ENCODE results near the gene TNIK. TPM values are rescaled to one million over a fixed set of nuclear protein-coding genes. Genes with fewer than 3 reads are reported as not detected.

TNIK gene
- total RNA-seq, 4 donors from 2014 or later, result 30.3 to 39.0 (median 36.8) TPM

DNA sequence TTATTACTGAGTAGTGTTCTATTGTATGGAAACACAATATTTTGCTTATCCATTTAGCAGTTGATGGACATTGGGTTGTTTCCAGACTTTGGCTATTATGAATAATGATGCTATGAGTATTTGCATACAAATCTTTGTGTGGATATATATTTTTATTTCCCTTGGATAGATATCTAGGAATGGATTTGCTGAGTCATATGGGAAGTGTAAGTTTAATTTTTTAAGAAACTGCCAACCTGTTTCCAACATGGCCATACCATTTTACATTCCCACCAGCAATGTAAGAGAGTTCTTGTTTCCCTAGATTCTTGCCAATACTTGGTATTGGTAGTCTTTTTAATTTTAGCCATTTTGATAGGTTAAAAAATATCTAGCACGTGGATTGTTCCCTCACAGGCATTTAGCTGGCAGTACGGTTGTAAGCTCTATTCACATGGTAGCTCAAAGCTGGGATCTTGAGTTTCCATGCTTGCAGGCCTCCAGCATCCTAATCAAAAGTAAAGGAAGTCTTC is 45.7 kb upstream of the TNIK start:
- WGBS, result 93% methylated on average over 2 of the region's 2 CpGs
- intact Hi-C loops (cut with DNase I), result no loop called here
- Histone ChIP-seq H3K36me3 (no peaks in the 10 kb centered on the region), H3K4me3 (no peak overlapping the region), H3K27me3 (no peaks in the 10 kb centered on the region), H3K4me1 (peaks cover 0 to 9% (median 3%) of the 10 kb centered on the region in 4 donors), H3K9me3 (no peaks in the 10 kb centered on the region), H3K27ac (replicated peaks in 1 of 4) (no peak overlapping the region)
- TF ChIP-seq CTCF (IDR thresholded peaks at IDR 0.05) (no peak), POLR2AphosphoS5 (IDR thresholded peaks at IDR 0.05) (no peak), EP300 (IDR thresholded peaks at IDR 0.05) (no peak), POLR2A (IDR thresholded peaks at IDR 0.05; ENCODE audit: low read depth) (no peak)
- DNase-seq (ENCODE audit: extremely low spot score), result no peak

DNA sequence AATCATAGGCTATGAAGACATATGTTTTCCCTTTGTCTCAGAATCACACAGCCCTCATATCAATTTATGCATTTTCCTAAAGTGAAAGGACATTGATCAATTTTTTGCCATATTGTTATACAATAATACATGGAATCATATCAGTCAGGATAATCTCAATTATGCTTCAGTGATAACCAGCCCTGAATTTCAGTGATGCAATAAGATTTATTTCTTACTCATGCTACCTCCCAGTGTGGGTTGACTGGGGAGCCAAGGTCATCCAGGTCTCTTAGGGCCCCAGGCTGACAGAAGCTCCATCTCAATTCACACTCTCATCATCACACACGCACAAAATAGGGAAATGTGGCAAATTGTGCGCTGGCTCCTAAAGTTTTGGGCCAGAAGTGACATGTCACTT is 44.2 kb upstream of the TNIK start:
- intact Hi-C loops (cut with DNase I), result no loop called here
- TF ChIP-seq POLR2AphosphoS5 (IDR thresholded peaks at IDR 0.05), result no peak
- TF ChIP-seq CTCF (IDR thresholded peaks at IDR 0.05), result no peak
- no peak for TF ChIP-seq POLR2A (IDR thresholded peaks at IDR 0.05; ENCODE audit: low read depth)
- TF ChIP-seq EP300 (IDR thresholded peaks at IDR 0.05), result no peak
- 100% methylated on average over 2 of the region's 2 CpGs for WGBS
- H3K27ac ChIP-seq (replicated peaks in 1 of 4), result no peak overlapping the region
- no peak overlapping the region for H3K4me3 ChIP-seq
- H3K9me3 ChIP-seq, result no peaks in the 10 kb centered on the region
- DNase-seq (ENCODE audit: extremely low spot score), result no peak
- H3K27me3 ChIP-seq, result no peaks in the 10 kb centered on the region
- H3K4me1 ChIP-seq, result peaks cover 0 to 10% (median 4%) of the 10 kb centered on the region in 4 donors
- H3K36me3 ChIP-seq, result no peaks in the 10 kb centered on the region

DNA sequence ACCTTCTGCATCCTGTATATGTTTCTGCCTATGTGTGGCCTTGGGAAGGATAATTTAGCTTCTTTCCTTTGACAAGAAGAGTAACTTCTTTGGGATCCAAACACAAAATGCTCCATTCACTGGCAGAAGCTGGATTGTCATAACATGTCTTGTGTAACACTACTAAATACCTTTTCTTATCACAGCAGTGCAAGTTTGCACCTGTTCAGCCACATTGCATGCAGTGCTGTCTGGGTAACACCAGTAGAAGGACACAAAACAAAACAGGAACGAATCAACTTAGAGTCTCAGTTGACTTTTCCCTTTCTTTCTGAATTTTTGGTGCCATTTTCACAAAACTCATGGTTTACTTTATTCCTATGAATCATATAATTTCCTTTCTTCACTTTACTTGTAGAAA is 43.6 kb upstream of the TNIK start:
- WGBS, result 92% methylated on average over 1 of the region's 1 CpG
- no peaks in the 10 kb centered on the region for H3K9me3 ChIP-seq
- no peak overlapping the region for H3K27ac ChIP-seq (replicated peaks in 1 of 4)
- H3K4me1 ChIP-seq, result peaks cover 0 to 15% (median 3%) of the 10 kb centered on the region in 4 donors
- no peaks in the 10 kb centered on the region for H3K27me3 ChIP-seq
- H3K4me3 ChIP-seq, result no peak overlapping the region
- intact Hi-C loops (cut with DNase I), result no loop called here
- no peak for TF ChIP-seq CTCF (IDR thresholded peaks at IDR 0.05)
- no peak for TF ChIP-seq POLR2AphosphoS5 (IDR thresholded peaks at IDR 0.05)
- TF ChIP-seq EP300 (IDR thresholded peaks at IDR 0.05), result no peak
- H3K36me3 ChIP-seq, result no peaks in the 10 kb centered on the region
- DNase-seq (ENCODE audit: extremely low spot score), result no peak

- H3K4me1 ChIP-seq, result peaks cover 0 to 9% (median 0%) of the 10 kb centered on the region in 4 donors
- WGBS, result 43% methylated on average over 1 of the region's 1 CpG
- H3K27me3 ChIP-seq, result no peaks in the 10 kb centered on the region
- intact Hi-C loops (cut with DNase I), result no loop called here
- H3K4me3 ChIP-seq, result no peak overlapping the region
- no peaks in the 10 kb centered on the region for H3K36me3 ChIP-seq
- no peaks in the 10 kb centered on the region for H3K9me3 ChIP-seq
- H3K27ac ChIP-seq (replicated peaks in 1 of 4), result no peak overlapping the region
- DNase-seq (ENCODE audit: extremely low spot score), result no peak
- TF ChIP-seq POLR2AphosphoS5 (IDR thresholded peaks at IDR 0.05) (no peak), CTCF (IDR thresholded peaks at IDR 0.05) (no peak)
Observed at GRCh38 chr3:171498921-171499320, 38.7 kb upstream of the TNIK start.

DNA sequence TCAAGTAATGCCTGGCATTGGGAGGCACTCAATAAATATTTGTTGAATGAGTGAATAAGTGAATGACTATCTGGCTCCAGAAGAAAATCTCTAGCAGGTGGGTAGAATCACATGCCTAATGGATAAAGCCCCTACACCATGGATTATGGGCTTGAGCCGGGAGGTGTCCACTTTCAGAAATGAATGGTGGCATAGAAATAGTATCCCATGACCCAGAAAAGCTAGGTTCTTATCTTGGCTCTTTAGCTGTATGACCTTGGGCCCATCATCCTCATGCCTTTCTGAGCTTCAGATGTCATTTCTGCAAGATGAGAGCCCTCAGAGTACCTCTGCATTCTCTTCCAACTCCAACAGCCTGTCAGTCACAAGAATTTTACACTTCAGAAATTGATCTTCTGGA is 37.3 kb upstream of the TNIK start:
- Histone ChIP-seq H3K4me3 (no peak overlapping the region), H3K27me3 (no peaks in the 10 kb centered on the region), H3K27ac (replicated peaks in 1 of 4) (no peak overlapping the region), H3K9me3 (no peaks in the 10 kb centered on the region), H3K4me1 (peaks cover 0 to 9% (median 0%) of the 10 kb centered on the region in 4 donors), H3K36me3 (no peaks in the 10 kb centered on the region)
- DNase-seq (ENCODE audit: extremely low spot score), result no peak
- no peak for TF ChIP-seq POLR2AphosphoS5 (IDR thresholded peaks at IDR 0.05)
- no peak for TF ChIP-seq POLR2A (IDR thresholded peaks at IDR 0.05; ENCODE audit: low read depth)
- no peak for TF ChIP-seq CTCF (IDR thresholded peaks at IDR 0.05)
- no peak for TF ChIP-seq EP300 (IDR thresholded peaks at IDR 0.05)
- intact Hi-C loops (cut with DNase I), result no loop called here
- 93% methylated on average over 1 of the region's 1 CpG for WGBS

Data from esophagus muscularis mucosa (tissue), 4 donors.